ENCODE data around the gene TCF7L2.

TCF7L2 gene

DNA sequence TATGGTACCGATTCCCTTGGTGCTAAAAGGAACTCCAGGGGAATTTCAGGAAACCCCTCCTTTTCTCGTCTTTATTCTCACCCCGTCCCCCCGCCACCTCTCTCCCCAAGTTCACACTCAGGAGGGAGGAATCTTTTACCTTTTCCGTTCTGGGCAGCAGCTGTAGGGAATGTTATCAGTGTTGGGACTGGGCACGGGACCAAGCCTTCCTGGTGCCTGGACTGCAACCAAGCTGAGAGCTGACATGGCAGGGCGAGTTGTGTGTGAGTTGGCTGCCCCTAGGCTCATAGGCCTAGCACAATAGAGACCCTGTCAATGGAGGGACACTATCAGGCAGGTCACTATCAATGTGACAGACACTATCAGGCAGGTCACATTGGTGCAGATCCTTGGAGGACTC, 121.4 kb downstream of the TCF7L2 start:
- DNase-seq: no peak

DNA sequence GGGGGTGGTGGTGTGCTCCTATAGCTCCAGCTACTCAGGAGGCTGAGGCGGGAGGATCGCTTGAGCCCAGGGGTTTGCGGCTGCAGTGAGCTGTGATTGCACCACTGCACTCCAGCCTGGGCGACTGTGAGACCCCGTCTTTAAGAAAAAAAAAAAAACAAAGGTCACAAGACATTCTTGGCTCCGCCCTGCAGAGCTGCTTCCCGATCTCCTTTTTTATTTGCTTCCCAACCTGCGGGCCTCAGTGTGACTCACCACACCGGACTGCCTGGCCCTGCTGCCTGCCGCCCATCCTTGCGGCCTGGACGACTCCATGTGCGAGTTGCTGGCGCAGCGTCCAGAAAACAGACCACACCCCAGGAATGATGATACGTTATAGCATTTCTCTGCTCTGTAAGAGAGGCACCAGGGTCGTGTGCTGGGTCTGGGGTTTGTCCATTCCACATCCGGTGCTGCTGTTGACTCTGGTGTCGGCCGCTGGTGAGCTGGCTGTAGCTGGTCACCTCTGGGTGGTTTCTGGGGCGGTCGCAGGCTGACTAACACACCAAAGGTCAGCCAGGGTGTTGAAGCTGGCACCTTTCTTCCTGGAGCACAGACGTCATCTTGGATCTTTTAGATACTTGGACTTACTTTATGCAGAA, 123.6 kb downstream of the TCF7L2 start:
- no peak for DNase-seq

DNA sequence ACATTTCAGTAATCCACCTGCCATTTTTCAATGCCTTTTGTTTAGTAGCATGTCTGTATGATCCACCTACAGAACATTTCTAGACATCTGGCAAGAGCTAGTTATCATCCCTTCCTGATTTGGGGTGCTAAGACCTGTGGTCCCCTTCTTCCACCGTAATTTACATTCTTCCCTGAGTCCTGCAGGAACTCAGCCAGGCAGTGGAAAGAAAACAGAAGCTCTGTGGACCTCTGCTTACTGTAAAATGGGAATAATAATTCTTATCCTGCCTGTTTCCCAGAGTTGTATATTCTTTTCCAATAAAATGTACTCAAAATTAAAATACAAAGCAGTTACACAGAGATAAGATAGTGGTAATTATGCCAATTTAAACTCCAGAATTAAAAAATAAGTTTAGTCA, 126.9 kb downstream of the TCF7L2 start:
- DNase-seq: no peak

DNA sequence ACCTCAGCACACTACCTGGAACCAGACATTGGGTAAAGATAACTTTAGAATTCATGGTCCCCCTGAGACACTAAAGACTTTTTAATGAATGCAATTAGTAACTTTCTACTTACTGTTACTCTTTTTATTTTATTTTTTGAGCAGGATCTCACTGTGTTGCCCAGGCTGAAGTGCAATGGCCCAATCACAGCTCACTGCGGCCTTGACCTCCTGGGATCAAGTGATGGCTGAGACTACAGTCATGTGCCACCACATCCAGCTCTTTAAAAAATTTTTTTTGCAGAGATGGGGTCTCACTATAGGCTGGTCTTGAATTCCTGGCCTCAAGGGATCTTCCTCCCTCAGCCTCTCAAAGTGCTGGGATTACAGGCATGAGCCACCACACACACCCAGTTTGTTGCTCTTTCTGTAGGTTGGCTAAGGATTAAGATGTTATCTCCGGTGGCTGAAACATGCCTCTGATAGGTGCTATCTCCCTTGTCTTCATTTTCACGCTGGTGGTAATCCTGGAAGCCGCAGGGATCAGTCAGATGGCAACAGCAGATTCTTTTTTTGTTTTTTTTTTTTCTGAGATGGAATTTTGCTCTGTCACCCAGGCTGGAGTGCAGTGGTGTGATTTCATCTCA, 128.3 kb downstream of the TCF7L2 start:
- DNase-seq: no peak

DNA sequence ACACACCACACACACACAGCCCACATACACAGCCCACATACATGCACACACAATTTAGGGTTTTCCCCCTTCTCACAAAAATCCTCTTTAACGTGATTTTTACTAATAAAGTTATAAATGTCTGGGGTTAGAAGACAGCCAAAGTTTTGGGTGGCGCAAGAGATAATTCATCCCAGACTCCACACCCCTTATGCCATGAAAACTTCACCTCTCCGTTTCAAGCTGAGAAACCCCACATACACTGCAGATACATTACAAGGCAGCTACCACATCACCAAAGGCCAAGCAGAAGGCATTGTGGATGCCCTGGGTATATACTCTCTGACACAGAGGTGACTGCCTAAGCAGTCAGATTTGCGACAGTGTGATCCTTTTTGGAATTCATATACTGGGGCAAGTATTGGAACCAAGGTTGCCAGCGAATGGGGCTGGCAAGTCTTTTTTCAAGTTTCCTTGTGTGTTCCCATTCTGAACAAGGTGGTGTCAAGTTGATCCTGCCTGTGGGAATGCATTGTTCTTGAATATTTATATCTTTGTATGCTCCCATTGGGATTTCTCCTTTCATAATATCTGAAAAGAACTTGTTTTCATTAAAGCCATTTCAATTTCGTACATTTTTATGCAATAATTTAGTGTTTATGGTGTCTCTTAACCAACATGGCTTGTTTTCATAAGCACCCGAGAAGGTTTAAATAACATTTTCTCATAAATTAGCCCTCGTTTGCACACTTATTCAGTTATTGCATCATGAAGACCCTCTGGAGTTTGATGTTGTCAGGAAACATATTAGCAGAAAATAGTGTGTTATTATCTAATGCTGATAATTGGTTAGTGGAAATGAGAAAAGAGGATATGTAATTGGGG, 130.2 kb downstream of the TCF7L2 start:
- no peak for DNase-seq

DNA sequence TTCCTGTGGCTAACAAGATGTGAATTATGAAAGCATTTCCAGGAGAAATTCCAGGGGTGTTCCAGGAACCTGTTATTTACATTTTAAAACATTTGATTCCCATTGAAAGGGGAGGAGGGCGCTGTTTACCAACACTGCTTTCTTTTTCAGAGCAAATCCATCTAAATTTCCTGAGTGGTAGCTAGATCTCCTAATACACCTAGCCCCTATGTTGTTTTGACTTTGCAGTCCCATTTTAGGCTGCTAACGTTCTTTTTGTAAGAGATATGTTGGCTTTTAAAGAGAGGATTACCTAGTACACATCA, 130.8 kb downstream of the TCF7L2 start:
- no peak for DNase-seq

DNA sequence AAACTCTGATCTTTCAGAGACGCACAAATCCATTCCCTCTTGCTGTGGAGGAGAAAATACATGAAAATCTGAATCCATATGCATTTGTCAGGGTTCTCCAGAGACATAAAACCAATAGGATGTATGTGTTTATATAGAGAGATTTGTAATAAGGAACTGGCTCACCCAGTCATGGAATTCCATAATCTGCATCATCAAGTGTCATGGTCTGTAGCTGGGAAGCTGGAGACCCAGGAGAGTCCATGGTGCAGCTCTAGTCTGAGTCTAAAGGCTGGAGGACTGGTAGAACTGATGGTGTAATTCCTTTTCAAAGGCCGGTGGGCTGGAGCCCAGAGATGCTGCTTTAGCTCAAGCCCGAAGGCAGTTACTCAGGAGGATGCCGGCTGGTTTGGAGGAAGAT, 134.0 kb downstream of the TCF7L2 start:
- DNase-seq: no peak

DNA sequence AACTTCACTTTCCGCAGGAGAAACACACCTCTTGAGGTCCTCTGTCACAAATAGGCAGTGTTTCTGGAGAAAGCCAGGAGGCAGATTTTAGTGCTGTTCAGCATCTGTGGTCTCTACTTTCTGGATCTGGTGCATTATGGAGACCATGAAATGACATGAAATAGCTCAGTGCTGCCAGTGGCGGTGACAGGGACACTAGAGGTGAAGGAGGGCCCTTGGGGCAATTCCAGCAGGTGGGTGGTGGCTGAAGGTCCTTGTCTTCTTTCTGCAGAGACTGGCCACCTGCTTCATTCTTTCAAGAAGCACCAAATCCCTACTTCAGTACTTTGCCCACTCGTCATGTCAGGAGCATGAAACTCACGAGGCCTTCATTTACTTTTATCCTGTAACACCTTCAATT, 135.7 kb downstream of the TCF7L2 start:
- no peak for DNase-seq

DNA sequence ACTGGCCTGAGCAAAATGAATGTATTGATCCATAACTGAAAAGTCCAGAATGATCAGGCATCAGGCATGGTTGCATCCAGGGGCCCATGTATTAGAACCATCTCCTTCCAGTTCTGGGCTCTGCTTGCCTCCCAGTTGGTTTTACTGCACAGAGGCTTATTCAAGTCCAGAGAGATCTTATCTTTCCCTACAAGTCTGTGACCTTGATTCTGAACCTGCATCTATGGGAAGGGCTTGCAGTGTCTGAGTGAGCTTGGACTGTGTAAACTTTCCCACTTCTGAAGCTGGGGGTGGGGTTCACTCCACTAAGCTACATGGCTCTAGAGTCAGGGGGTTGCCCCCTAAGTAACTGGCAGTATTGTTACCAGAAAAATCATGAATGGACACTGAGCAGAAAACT, 136.2 kb downstream of the TCF7L2 start:
- DNase-seq: no peak

DNA sequence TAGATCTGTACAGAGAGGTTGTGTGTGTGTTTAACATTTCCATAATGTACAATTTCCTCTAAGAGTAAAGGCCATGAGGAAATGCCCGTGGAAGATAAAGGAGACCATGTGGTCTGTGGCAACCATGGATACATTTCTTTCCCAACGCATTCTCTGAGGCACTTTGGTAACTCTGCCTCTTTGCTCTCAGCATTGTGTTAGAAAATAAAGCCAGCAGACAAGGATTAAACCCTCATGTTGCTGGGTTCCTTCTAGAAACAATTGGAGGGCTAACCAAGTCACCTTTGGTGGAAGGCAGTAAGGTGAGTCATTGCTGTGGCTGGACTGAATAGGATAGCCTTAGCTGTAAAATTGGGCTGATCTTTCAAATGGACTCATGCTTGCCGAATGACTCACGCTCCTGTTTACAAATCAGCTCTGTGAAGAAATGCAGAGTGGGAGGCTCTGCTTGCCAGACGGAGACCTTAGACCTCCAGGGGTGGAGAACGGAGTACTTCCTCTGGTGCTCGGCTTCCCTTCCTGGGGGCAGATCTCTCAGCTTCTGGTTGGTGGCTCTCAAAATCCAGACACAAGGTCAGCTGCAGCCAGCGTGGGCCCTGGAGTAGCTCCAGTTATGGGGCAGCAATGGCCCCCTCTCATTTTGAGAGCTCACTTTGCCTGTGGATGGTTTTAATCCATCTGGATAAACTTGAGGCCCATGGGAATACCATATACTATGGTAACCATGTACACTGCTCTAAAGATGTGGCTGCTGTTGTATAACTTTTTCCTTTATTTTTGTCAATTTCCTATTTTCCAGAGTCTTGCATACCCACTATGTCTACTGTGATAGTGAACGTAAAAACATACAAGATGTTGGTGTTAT, 137.3 kb downstream of the TCF7L2 start:
- no peak for DNase-seq

DNA sequence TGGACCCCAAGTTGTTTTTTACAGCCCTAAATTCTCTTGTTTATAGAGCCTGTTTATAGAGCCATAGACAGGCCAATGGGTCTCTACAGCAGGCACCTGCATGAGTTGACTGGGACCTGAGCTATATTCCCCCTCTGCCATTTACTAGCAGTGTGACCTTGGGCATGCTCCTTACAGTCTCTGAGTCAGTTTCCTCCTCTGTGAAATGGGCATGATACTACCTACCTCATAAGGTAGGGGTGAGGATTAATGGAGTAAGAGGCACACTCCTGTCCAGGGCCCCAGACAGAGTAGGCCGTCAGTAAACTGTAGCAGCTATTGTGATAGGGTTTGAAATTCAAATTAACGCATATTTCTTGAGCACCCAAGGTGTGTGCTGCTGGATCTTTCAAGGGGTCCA, 138.1 kb downstream of the TCF7L2 start:
- DNase-seq: no peak

DNA sequence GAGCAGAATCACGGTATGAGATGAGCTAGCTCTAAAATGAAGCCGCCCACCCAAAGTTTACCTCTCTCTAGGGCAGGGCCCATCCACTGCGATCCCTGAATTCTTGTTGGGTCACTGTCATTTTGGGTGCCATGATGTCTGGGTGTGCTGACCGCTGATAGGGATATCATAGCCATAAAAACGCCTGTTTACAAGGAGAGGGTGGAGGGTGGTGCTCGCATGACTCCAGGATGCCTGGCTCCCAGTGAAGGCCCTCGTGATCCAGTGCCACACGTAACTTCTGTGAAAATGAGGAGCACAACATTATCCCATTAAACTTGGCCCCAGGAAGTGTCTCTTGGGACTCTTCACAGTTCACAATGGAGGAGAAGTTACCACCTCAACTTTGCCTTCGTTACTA, 139.5 kb downstream of the TCF7L2 start:
- DNase-seq: no peak

DNA sequence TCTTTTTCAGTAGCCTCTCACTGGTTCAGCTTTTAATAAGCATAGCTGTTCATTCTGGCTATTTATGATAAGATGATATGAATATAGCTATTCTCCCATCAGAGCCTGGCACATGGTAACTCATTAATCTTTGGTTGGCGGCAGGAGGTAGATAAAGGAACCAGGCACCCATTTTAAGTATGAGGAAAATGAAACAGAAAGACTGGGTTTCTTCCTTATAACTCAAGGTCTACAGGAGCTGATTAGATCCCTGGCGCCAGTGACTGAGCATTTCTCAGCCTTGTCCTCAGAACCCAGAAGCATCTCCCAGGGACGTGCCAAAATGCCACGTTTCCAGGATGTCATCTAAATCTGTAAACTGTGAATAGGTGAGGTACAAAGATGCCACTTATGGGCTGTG, 141.9 kb downstream of the TCF7L2 start:
- no peak for DNase-seq

DNA sequence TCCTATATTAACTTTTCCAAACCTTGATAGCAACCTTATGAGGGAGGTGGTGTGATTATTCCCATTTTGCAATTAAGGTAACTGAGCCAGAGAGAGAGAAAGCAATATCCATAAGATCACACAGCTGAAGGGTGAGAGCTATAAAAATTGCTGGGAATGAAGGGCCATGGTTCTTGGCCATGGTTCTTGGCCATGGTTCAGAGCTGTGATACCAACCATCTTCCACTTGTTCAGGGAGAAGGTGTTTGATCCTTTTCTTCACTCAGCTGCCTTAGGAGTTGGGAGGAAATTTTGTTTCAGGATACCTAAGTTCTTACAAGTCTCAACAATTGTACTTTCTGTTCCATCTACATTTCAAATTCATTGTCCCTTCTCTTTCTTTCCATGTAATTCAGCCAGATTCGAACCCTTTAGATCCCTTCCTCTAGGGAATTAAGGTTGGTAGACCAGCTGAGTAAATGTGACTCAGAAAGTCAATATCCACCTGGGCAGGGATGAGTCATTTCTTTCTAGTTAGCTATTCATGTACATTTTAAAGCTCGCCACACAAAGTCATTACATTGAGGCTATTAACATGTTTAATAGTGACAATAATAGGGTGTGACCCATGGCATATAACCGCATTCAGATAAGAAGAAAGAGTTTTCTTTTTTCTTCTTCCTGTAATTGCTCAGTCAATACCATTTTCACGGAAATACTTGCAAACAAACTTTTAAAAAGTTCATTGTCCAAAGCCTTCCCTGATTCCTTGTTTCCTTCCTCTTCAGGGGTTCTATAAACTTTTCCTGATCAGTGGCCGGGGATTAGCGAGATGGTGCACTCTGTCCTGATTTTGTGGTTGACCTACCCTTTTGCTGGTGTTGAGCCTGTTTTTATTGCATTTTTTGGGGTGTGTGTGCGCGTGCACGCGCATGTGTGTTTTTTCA, 143.4 kb downstream of the TCF7L2 start:
- no peak for DNase-seq

DNA sequence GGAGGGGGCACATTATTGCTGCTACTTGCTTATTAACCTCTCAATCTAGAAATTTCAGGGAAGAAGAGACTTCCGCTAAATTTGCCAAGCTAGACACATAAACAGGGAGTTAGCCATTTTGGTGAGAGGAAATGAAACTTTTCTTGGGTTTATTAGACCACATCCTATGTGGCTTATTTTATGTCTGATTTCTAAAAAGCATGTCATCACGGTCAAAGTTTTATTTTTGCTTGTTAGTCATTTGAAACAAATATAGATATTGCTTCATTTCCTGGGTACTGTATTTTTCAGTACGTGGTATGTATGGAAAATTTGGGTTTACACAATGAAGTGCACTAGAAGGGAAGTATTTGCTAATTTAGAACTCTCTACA, 144.1 kb downstream of the TCF7L2 start:
- DNase-seq: no peak

DNA sequence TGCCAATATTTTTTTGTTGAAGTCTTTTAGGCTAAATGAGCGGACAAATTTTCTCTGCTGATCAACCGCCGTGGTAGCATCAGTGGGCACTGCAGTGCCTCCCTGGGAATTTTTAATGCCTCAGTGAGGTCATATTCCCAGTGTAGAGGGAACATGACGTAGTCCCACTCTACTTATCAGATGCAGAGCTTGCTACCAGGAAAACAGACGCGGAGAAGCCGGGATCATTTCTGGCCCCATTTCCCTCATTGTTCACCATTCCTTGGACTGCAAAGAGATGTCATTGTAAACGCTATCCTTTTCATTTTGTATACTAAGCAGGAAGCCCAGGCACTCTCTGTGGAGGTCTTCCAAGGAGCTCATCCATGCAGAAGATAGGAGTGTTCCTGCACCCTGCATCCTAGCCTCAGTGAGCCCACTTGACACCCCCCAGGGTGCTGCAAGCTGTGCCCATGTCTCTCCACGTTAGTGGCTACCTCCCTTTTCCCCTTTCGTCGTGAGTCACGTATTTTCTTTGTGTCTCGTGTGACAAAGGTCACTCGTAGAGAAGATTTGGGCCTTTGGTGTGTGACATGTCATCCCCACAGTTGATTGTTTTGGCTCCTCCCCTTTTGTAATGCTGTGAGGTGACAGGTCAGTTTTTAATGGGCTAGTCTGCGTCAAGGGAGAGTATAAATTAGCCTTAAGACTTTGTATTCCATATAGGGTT, 145.5 kb downstream of the TCF7L2 start:
- no peak for DNase-seq

DNA sequence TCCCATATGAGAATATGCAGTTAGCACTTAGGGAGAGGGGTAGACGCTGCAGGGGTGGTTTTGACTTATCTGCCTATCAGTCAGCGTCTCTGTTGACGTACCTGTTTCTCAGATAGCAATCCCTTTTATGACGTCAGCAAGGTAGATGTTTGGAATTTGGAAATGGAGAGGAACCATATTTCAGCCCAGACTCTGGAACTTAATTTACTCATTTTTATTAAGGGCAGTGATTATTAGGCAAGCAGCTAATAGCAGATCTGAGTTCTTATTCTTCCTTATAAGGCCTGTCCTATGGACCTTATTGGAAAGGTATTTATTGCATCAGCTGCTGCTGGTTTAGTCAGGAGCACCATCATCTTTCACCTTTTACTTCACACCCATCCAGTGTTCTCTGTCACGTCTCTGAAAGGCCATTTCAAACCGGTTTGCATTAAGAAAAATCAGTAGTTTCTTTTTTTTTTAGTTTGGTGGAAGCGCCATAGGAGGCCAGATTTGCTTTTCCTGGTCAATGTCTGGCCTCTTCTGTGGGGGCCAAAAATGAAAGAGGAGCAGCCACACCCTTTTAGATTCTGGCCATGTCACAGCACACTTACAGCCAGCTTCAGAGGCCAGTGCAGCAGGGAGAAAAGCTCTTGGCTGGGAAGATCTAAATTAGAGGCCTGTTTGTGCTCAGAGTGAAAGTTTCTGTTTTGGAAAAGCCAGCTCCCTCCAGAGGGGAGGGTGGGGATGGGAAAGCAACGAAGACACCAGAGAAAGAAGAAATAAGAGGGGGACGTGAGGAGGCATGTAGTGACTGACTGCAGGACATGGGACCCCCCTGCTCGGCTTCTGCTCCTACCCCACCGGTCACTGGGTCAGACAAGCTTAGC, 146.3 kb downstream of the TCF7L2 start:
- DNase-seq: no peak

DNA sequence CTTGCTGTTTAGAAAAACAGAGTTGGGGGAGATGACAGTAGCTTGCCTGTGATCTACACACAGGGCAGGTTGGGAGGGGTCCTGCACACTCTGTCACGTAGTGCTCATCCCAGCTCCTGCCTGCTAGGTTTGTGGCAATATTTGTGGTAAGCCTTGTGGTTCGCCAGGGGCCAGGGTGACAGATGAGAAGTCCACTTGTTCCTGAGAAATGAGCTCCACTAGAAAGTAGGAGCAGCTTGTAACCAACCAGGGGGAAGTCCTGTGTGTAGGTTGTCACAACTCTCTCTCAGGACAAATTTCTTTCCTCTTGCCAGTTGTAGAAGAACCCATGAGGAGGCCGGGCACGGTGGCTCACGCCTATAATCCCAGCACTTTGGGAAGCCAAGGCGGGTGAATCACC, 147.0 kb downstream of the TCF7L2 start:
- no peak for DNase-seq

DNA sequence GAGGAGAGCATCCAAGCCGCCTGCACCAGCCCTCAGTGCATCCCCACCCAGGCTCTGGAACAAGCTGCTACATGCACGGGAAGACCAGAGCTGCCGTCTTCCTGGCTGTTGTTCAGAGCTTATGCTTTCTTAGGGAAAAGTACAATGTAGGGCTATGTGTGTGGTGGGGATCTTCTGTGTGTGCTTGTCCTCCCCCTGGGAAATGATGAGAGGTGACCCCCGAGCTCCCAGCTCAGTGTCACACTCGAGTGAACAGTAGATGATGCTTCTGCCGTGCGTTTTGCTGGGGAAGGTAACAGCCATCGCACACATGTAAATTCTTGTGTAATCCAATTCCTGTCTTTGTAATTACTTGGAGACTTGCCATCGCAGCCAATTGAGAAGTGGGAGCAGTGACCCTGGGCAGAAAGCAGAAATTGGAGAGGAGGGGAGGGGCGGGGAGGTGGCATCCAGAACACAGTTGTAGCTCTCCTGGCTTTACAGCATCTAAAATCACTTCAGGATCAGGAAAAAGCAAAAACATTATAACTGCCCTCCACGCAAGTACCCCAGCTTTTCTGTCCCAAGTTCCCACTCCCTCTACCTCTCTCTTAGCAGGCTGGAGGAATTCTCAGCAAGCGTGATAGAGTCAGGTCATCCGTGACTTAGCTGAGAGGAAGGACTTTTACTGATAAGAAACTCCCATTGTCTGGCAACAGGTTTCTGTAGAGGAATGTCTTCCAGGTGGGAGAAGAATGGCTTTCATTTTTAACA, 149.6 kb downstream of the TCF7L2 start:
- no peak for DNase-seq

DNA sequence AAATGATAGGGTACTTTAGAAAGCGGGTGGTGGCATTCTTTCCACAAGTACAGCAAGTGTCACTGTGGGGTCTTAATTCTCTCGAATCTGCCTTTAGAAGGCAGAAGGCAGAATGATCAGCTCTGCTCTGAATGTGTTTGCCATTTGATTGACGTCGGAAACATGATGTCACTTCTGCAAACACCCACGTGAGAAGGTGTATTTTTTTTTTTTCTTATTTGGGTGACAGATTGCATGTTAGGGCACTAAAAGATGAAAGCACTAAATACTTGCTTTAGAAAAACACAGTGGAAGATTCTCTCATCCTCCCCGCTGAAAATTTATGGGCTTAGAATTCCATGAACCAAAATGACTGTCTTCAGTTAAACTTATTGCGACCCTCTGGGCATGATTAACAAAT, 150.2 kb downstream of the TCF7L2 start:
- DNase-seq: no peak

All from activated T-cell treated with anti-CD3 and anti-CD28 coated beads, Interleukin-2, amount 50 U/mL, for 1 hour (primary cell).